ENCODE results near the gene TEX35. TPM values are rescaled to one million over a fixed set of nuclear protein-coding genes. Genes with fewer than 3 reads are reported as not detected.

Gene TEX35
- total and polyA plus RNA-seq, 7 experiments from 2014 or later, result not detected

DNA sequence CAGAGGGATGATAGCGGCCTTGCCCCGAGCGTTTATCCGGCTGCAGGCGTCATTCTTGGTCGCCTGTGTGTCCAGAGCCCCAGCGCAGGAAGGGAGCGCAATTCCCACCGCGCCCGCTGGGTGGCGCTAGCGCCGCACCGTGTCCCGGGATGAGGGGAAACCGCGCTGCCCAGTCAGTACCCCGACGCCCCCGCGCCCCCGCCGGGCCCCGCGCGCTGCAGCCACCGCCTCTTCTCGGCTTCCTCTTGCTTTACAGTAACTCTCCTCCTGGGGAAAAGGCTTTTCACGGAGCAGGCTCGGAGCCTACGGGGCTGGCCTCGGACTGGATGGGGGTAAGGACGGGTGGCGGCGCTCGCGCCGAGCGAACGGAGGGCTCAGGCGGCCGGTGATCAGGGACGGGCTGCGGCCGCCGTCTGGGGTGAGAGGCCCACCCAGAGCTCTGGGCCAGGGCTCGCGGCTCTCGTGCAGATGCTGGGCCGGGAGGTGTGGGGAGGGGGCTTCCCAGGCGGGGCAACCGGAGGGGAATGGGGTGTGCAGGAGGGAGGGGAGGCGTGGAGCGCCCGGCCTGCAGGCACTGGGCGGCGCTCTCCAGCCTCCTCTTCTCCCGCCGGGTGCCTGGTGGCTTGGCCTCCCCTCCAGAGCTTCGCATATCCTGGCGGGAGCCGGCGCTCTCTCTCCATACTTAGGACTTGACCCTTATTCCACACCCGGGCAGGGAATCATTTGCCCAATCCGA lies 29.8 kb downstream of the TEX35 start:
- Histone ChIP-seq H3K27me3 (ENCODE audit: control insufficient read depth in 2 of 2, insufficient read depth in 2 of 2, low read length in 2 of 2) (no peaks in the 10 kb centered on the region), H3K36me3 (ENCODE audit: control insufficient read depth in 2 of 3, insufficient read depth in 3 of 3, low read length in 3 of 3) (peaks cover 0 to 3% (median 0%) of the 10 kb centered on the region in 3 experiments), H3K4me3 (ENCODE audit: low read length) (peak overlapping the region; percentile 99), H3K27ac (ENCODE audit: low read depth, low read length) (peak overlapping the region; percentile 56), H3K4me1 (ENCODE audit: control insufficient read depth in 2 of 2, insufficient read depth in 2 of 2, low read length in 2 of 2) (peaks cover 0 to 5% of the 10 kb centered on the region in 2 donors), H3K9me3 (ENCODE audit: control insufficient read depth in 2 of 3, low read length in 3 of 3) (no peaks in the 10 kb centered on the region)
- CTCF ChIA-PET, result interaction anchor here (1.1 to 2.2 kb wide), 5 partner anchors 16 to 460 kb away, joined by 3 to 22 read pairs (median 7); no protein-coding TSS in a partner anchor
- Mint-ChIP-seq H3K4me3 (peak overlapping the region; percentile 89 to 96 (median 92)), H3K36me3 (no peaks in the 10 kb centered on the region), H3K4me1 (peaks cover 0 to 15% (median 10%) of the 10 kb centered on the region in 7 donors), H3K27me3 (no peaks in the 10 kb centered on the region), H3K9me3 (no peaks in the 10 kb centered on the region), H3K27ac (peak overlapping the region; percentile 32 to 88 (median 83))
- DNase-seq, result peak; percentile 61 to 98 (median 87)
- peak; percentile 96 for ATAC-seq
- intact Hi-C loops (cut with micrococcal nuclease), result loop anchor here (1.0 to 10.0 kb wide), 15 partner anchors 10 to 1272 kb away; partner anchors contain the start of genes AXDND1 (in 2 of the 2), FAM20B (in 1 of the 2), SOAT1 (in 1 of the 2) and TOR3A (in 1 of the 2)
- POLR2A ChIA-PET, result no interaction called here

DNA sequence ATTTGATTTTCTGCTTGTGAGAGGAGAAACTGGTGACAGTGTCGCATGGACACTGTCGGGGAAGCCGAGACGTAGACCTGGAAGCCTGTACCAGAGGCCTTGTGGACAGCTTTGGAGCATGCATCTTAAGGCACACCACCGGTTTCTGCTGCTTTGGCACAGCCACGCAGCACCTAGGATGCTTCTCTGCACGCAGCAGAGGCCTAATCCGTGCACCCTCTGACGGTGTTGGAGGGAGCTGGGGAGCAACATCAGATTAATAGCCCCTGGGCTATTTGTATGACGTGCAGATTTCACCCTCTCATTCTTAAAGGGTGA lies 30.3 kb downstream of the TEX35 start:
- ATAC-seq (no peak), DNase-seq (peak in 3 of 9 donors; percentile 11 to 31 (median 14))
- Mint-ChIP-seq H3K4me3 (peak overlapping the region; percentile 88 to 96 (median 92)), H3K4me1 (peaks cover 0 to 15% (median 10%) of the 10 kb centered on the region in 7 donors), H3K9me3 (no peaks in the 10 kb centered on the region), H3K27ac (peak overlapping the region in 4 of 9 donors; percentile 33 to 61 (median 46)), H3K36me3 (no peaks in the 10 kb centered on the region), H3K27me3 (no peaks in the 10 kb centered on the region)
- ChIA-PET CTCF (interaction anchor here (1.1 to 2.2 kb wide), 4 partner anchors 16 to 460 kb away, joined by 3 to 22 read pairs (median 6); no protein-coding TSS in a partner anchor), POLR2A (no interaction called here)
- intact Hi-C loops (cut with micrococcal nuclease), result loop anchor here (2.0 to 10.0 kb wide), 7 partner anchors 184 to 1272 kb away; partner anchors contain the start of genes AXDND1 (in 1 of the 2), SOAT1 (in 1 of the 2) and TOR3A (in 1 of the 2)
- peak overlapping the region; percentile 34 for H3K27ac ChIP-seq (ENCODE audit: low read depth, low read length)
- peaks cover 0 to 5% of the 10 kb centered on the region in 2 donors for H3K4me1 ChIP-seq (ENCODE audit: control insufficient read depth in 2 of 2, insufficient read depth in 2 of 2, low read length in 2 of 2)
- H3K27me3 ChIP-seq (ENCODE audit: control insufficient read depth in 2 of 2, insufficient read depth in 2 of 2, low read length in 2 of 2), result no peaks in the 10 kb centered on the region
- H3K9me3 ChIP-seq (ENCODE audit: control insufficient read depth in 2 of 3, low read length in 3 of 3), result no peaks in the 10 kb centered on the region
- peaks cover 0 to 3% (median 0%) of the 10 kb centered on the region in 3 experiments for H3K36me3 ChIP-seq (ENCODE audit: control insufficient read depth in 2 of 3, insufficient read depth in 3 of 3, low read length in 3 of 3)
- H3K4me3 ChIP-seq (ENCODE audit: low read length), result peak overlapping the region; percentile 99

DNA sequence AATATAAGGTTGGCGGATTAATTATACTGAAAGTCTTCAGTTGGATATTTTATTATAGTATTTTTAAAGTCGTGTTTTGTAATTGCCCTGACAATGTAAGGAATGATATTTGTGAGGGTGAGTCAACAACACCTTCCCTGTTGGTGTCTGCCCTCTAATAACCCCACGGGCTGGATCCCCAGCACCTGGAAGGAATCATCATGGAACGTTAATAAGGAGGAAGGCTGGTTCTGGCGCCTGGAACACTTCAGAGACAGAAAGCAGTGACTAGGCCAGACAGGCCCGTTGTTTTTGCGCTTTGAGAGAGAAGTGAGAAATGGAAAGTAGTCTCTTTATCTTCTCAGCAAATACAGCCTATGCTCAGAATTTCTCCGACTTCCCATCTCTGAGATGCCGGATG lies 31.6 kb downstream of the TEX35 start:
- DNase-seq (no peak), ATAC-seq (no peak)
- Mint-ChIP-seq H3K27ac (peak overlapping the region in 3 of 9 donors; percentile 6 to 53 (median 38)), H3K4me3 (peak overlapping the region in 5 of 10 donors; percentile 9 to 77 (median 52)), H3K27me3 (no peaks in the 10 kb centered on the region), H3K36me3 (peaks cover 0 to 5% (median 0%) of the 10 kb centered on the region in 5 donors), H3K4me1 (peaks cover 0 to 15% (median 10%) of the 10 kb centered on the region in 7 donors), H3K9me3 (no peaks in the 10 kb centered on the region)
- Histone ChIP-seq H3K27me3 (ENCODE audit: control insufficient read depth in 2 of 2, insufficient read depth in 2 of 2, low read length in 2 of 2) (no peaks in the 10 kb centered on the region), H3K36me3 (ENCODE audit: control insufficient read depth in 2 of 3, insufficient read depth in 3 of 3, low read length in 3 of 3) (peaks cover 0 to 3% (median 0%) of the 10 kb centered on the region in 3 experiments), H3K9me3 (ENCODE audit: control insufficient read depth in 2 of 3, low read length in 3 of 3) (no peaks in the 10 kb centered on the region), H3K4me1 (ENCODE audit: control insufficient read depth in 2 of 2, insufficient read depth in 2 of 2, low read length in 2 of 2) (peaks cover 0 to 5% of the 10 kb centered on the region in 2 donors), H3K4me3 (ENCODE audit: low read length) (no peak overlapping the region), H3K27ac (ENCODE audit: low read depth, low read length) (no peak overlapping the region)
- CTCF ChIA-PET, result interaction anchor here (0.7 kb wide), 1 partner anchor 208 kb away, joined by 4 read pairs; no protein-coding TSS in a partner anchor
- POLR2A ChIA-PET, result no interaction called here
- intact Hi-C loops (cut with micrococcal nuclease), result loop anchor here (10.0 kb wide), 2 partner anchors 540 to 1270 kb away; partner anchors contain the start of gene TOR3A (in 1 of the 2)

DNA sequence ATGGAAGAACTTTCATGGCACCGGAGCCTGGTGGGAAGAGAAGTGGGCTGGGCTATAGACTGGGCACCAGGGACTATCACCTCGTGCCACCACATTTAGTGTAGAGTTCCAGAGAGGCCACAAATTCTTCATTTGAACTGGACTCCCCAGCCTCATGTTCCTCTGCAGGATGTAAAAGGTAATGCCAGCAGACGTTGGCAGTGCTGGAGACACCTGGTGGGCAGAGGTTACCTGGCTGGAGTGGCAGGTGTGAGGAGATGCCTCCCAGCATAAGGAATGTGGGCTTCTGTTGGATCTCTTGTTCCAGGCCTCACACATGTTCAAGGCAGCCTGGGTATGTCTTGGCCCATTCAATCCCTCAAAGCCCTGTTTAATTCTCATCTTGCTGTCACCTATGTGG lies 35.2 kb downstream of the TEX35 start:
- H3K4me3 Mint-ChIP-seq, result no peak overlapping the region
- H3K27me3 Mint-ChIP-seq, result peaks cover 0 to 4% (median 0%) of the 10 kb centered on the region in 5 donors
- ATAC-seq (no peak), DNase-seq (no peak)
- peaks cover 0 to 3% (median 0%) of the 10 kb centered on the region in 3 experiments for H3K9me3 ChIP-seq (ENCODE audit: control insufficient read depth in 2 of 3, low read length in 3 of 3)
- intact Hi-C loops (cut with micrococcal nuclease), result loop anchor here (10.0 kb wide), 2 partner anchors 537 to 1267 kb away; partner anchors contain the start of gene TOR3A (in 1 of the 2)
- CTCF ChIA-PET, result no interaction called here
- H3K4me1 Mint-ChIP-seq, result peaks cover 0 to 14% (median 6%) of the 10 kb centered on the region in 7 donors
- H3K36me3 Mint-ChIP-seq, result peaks cover 0 to 24% (median 3%) of the 10 kb centered on the region in 5 donors
- peaks cover 0 to 8% (median 2%) of the 10 kb centered on the region in 11 donors for H3K9me3 Mint-ChIP-seq
- H3K36me3 ChIP-seq (ENCODE audit: control insufficient read depth in 2 of 3, insufficient read depth in 3 of 3, low read length in 3 of 3), result no peaks in the 10 kb centered on the region
- H3K27ac ChIP-seq (ENCODE audit: low read depth, low read length), result no peak overlapping the region
- peak overlapping the region in 2 of 9 donors; percentile 22 to 32 for H3K27ac Mint-ChIP-seq
- POLR2A ChIA-PET, result no interaction called here
- H3K27me3 ChIP-seq (ENCODE audit: control insufficient read depth in 2 of 2, insufficient read depth in 2 of 2, low read length in 2 of 2), result no peaks in the 10 kb centered on the region
- peaks cover 0 to 3% of the 10 kb centered on the region in 2 donors for H3K4me1 ChIP-seq (ENCODE audit: control insufficient read depth in 2 of 2, insufficient read depth in 2 of 2, low read length in 2 of 2)
- H3K4me3 ChIP-seq (ENCODE audit: low read length), result no peak overlapping the region

DNA sequence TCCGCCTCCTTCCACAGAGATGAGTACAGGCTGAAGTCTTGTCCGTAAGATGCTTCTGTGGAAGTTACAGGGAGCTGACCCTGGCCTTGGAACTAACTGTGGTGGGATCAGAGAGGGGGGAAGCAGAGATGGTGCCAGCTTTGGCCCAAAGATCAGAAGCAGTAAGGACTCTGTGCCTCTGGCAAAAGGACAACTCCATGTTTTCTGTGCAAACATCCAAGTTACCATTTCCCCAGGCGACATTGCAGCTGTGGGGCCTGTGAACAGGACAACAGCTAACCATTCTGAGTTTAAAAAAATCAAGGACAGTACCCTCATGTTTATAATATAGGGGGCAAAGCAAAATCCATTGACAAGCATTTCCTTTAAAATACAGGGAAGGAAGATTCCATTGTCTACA lies 38.4 kb downstream of the TEX35 start:
- Histone ChIP-seq H3K9me3 (ENCODE audit: control insufficient read depth in 2 of 3, low read length in 3 of 3) (peaks cover 0 to 8% (median 0%) of the 10 kb centered on the region in 3 experiments), H3K27ac (ENCODE audit: low read depth, low read length) (no peak overlapping the region), H3K36me3 (ENCODE audit: control insufficient read depth in 2 of 3, insufficient read depth in 3 of 3, low read length in 3 of 3) (no peaks in the 10 kb centered on the region), H3K4me3 (ENCODE audit: low read length) (no peak overlapping the region), H3K27me3 (ENCODE audit: control insufficient read depth in 2 of 2, insufficient read depth in 2 of 2, low read length in 2 of 2) (no peaks in the 10 kb centered on the region), H3K4me1 (ENCODE audit: control insufficient read depth in 2 of 2, insufficient read depth in 2 of 2, low read length in 2 of 2) (no peaks in the 10 kb centered on the region)
- Mint-ChIP-seq H3K27ac (no peak overlapping the region), H3K4me3 (no peak overlapping the region), H3K36me3 (peaks cover 0 to 24% (median 3%) of the 10 kb centered on the region in 5 donors), H3K27me3 (peaks cover 0 to 4% (median 0%) of the 10 kb centered on the region in 5 donors), H3K9me3 (peaks cover 4 to 34% (median 14%) of the 10 kb centered on the region in 11 donors), H3K4me1 (no peaks in the 10 kb centered on the region)
- intact Hi-C loops (cut with micrococcal nuclease), result no loop called here
- ATAC-seq (no peak), DNase-seq (no peak)
- CTCF ChIA-PET, result interaction anchor here (1.0 kb wide), 1 partner anchor 451 kb away, joined by 3 read pairs; no protein-coding TSS in a partner anchor
- POLR2A ChIA-PET, result no interaction called here

DNA sequence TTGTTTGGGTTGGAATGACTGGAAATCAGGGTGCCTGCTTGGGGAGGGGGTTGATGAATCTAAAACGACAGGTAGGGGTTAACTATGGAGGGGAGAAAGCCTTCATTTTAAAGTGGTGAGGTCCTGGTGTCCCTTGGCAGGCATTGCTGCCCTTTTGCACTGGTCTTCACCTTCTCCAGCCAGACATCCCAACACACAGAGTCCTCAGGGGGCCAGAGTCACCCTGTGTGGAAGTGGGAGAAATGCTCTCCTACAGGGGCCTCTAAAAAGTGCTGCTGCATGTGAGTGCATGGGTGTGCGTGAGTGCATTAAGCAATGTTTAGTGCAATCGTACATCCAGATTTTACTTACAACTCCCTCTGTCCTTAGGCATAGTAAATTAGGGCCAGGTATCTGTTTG lies 39.0 kb downstream of the TEX35 start:
- Histone ChIP-seq H3K27me3 (ENCODE audit: control insufficient read depth in 2 of 2, insufficient read depth in 2 of 2, low read length in 2 of 2) (no peaks in the 10 kb centered on the region), H3K4me1 (ENCODE audit: control insufficient read depth in 2 of 2, insufficient read depth in 2 of 2, low read length in 2 of 2) (no peaks in the 10 kb centered on the region), H3K9me3 (ENCODE audit: control insufficient read depth in 2 of 3, low read length in 3 of 3) (peaks cover 0 to 8% (median 0%) of the 10 kb centered on the region in 3 experiments), H3K36me3 (ENCODE audit: control insufficient read depth in 2 of 3, insufficient read depth in 3 of 3, low read length in 3 of 3) (no peaks in the 10 kb centered on the region), H3K4me3 (ENCODE audit: low read length) (no peak overlapping the region), H3K27ac (ENCODE audit: low read depth, low read length) (no peak overlapping the region)
- no peak overlapping the region for H3K27ac Mint-ChIP-seq
- intact Hi-C loops (cut with micrococcal nuclease), result no loop called here
- DNase-seq, result no peak
- ATAC-seq, result no peak
- peaks cover 4 to 34% (median 14%) of the 10 kb centered on the region in 11 donors for H3K9me3 Mint-ChIP-seq
- no peak overlapping the region for H3K4me3 Mint-ChIP-seq
- peaks cover 0 to 4% (median 0%) of the 10 kb centered on the region in 5 donors for H3K27me3 Mint-ChIP-seq
- ChIA-PET POLR2A (no interaction called here), CTCF (interaction anchor here (1.0 kb wide), 1 partner anchor 450 kb away, joined by 3 read pairs; no protein-coding TSS in a partner anchor)
- H3K36me3 Mint-ChIP-seq, result peaks cover 0 to 24% (median 3%) of the 10 kb centered on the region in 5 donors
- H3K4me1 Mint-ChIP-seq, result no peaks in the 10 kb centered on the region
